DMS 273 (cell line): Measurements from ENCODE around the gene GJB6.

ENCODE experiments used
- DNase-seq: peaks from one replicate; lab custom pipeline; 2025; ENCODE audit not compliant: unreplicated experiment; lab: John Stamatoyannopoulos, UW

The GJB6 gene

DNA sequence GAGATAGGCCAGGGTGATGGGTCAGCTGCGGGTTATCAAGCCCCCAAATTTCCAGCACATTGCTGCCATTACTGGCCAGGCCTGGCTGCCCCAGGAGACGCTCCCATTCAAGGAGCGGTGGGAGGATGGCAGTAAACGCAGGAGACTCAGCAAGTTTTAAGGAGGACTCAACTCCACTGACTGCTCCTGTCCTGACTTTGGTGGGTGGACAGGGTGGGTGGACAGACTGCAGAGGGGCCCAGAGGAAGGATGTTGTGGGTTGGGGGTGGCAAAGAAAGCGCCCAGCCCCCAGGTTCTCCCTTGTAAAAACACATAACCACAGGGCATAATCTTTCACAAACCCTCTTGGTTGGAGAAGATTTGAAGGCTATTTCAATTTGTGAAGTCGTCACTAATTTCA is 4.4 kb downstream of the GJB6 start:
- DNase-seq = no peak

DNA sequence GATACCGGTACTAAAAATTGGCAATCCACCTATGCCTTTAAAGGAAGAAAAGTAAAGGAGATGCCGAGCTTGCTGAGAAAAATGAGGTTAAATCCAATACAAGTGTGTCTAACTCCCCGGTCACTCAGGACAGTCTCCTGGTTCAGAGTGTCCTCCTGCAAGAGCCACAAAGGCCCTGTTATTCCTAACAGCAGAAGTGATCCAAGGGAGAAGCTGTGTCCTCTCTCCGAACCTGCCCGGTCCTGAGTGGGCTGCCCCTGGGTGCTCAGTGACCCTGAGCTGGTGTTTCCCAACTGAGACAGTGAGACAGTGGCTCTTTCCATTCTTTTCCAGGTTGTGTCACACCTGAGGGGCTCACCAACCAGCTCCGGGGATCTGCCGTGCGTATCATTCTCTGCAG is 4.8 kb downstream of the GJB6 start:
- DNase-seq = no peak

DNA sequence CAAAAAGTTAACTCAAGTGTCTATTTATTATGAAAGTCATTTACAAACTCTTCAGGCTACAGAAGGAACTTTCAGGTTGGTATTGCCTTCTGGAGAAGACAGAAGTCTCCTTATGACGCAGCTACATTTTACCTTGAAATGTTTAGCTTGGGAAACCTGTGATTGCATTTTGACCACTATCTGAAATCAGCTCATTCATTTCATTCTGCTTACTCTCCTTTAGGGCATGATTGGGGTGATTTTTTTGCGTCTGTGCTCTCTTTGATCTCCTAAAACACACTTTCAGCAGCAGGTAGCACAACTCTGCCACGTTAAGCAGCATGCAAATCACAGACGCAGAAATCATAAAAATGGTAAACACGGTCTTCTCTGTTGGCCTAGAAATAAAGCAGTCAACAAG is 9.6 kb downstream of the GJB6 start:
- no peak for DNase-seq

DNA sequence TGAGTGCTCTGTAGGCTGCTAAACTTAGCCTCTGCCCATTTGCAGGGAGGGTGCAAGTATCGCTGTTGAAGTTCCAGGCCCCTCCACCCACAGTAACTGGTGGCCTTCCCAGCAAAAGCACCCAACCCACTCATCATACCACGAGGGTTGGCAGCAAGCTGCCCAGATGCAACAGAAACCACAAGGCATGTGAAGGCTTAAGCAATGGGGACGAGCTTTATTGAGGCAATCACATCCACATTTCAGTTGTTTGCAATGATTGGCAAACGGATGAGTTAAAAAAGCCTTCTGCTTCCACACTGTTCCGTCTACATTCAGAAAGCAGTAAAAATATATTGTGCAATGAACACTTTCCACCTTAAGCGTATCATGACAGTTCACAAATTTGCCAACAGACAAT is 10.3 kb downstream of the GJB6 start:
- no peak for DNase-seq

DNA sequence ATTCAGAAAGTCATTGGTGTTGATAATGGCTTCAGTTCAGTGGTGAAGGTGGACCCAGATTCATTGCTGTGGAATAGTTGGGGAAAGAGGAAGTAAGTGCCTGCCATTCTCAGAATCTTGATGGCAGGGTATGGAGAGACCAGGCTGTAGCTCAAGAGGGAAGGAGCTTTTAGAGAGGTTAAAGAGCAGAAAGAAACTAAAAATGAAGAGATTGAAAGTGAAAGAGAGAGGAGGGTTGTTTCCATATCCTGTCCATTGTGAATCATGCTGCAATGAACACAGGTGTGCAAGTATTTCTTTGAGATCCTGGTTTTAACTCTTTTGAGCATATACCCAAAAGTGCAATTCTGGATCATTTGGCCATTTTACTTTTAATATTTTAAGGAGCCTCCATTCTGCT is 12.5 kb downstream of the GJB6 start:
- no peak for DNase-seq

DNA sequence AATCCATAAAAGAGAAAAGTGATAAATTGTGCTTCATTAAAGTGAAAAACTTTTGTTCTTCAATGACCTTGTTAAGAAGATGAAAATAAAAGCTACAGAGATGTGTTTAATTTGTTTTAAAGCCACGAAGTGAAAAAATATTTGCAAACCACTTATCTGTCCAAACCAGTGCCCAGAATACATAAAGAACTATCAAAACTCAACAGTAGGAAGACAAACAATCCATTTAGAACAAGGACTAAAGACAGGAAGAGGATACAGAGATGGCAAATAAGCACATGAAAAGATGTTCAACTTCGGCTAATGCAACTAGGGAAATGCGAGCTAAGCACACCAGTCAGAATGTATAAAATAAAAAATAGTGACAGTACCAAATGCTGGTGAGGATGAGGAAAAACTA is 15.0 kb downstream of the GJB6 start:
- DNase-seq = no peak

DNA sequence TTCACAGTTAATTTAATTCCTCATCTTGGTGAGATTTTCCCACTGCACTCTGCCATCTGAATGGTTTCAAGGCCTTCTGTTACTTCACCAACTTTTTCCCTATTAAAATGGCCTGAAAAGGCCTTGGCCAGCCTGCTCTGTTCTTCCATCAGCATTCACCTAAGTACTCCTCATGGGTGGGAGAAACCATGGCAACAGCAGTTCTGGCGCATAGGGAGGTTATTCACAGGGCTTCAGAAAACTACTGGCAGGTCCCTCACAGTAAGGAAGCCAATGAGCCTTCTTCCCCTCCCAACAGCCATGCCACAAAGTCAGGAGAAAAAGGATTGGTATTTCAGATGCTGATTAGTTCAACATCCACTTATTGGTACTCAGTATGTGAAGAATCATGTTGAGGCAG is 22.2 kb downstream of the GJB6 start:
- no peak for DNase-seq

DNA sequence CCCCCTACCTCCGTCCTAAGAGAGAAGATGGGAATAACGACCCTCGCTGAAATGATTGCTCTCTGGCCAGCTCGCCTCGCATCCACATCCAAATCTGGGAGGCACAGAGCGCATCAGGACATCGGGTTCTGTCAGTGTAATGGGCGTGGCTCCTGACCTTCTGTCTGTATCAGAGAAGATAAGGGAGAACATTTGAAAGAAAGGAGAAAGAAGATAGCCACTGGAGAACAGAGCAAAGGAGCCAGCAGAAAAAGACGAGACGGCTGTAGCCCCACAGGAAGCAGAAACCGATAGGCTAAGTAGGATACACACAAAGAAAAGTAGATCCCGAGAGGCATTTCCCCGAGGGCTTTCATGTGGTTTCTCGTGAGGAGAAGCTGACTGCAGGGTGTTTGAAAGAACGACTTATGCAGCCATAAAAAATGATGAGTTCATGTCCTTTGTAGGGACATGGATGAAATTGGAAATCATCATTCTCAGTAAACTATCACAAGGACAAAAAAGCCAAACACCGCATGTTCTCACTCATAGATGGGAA is 25.4 kb downstream of the GJB6 start:
- no peak for DNase-seq

DNA sequence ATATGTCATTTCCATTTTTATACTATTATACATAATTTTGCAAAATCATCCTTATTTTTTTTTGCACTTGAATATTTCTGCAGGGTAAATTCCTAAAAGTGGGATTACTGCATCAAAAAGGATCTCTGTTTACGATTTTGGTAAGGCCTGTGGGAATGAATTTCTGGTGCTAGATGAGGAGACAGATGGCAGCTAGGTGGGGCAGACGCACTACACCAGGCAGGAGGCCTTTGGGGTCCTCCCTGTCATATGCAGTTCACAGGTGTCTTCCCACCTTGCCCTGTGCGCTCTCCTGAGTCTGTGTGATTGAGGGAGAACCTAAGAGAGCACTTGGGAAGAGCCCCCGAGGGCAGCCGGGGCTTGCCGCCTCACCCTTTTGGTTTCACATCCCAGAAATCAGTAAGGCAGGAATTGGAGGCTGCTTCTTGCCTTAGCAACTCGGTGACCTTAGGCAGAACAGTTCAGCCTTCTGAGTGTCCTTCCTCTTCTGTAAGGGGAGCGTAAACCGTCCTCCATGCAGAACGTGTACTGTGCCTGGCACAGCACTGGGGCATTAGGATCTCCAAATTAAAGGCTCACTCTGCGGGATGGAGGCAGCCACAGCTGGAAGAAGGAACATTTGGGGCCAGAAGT is 25.9 kb downstream of the GJB6 start:
- DNase-seq = no peak

DNA sequence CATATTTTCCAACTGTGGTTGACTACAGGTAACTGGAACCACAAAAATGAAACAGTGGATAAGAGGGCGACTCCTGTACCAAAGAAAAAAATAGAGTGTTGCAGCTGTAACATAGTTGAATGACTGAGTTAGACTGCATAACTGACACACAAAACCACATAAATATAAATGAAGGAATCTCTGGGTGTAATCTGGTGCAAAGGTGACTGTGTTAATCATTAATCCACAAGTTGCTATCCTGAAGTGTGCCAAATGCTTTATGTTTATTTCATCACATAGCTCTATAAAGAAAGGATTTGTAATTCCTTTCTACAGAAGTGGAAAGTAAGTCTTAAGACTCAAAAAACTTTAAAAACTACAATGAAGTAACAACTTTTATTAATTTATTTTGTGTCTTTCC is 33.3 kb downstream of the GJB6 start:
- DNase-seq = no peak

DNA sequence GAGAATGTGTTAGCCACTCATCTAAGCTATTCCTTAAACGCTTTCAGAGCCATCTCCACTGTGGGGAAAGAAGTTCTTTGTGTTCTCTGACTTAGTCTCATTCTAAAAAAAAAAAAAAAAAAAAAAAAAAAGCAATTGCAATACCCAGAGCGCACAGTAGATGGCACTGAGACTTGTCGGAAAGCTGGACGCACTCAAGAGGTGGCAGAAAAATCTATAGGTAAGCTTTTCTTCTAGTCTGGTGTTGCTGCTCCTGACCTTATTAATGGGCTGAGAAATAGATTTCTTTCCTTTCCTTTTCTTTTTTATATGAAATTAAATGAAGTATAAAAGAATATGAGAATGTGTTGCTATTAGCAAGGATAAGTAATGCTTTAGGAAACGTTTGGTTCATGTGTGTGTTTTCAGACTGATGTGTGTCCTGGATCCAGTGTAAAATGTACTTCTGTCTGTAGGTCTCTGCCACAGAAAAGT is 34.7 kb downstream of the GJB6 start:
- DNase-seq = peak; percentile 53

DNA sequence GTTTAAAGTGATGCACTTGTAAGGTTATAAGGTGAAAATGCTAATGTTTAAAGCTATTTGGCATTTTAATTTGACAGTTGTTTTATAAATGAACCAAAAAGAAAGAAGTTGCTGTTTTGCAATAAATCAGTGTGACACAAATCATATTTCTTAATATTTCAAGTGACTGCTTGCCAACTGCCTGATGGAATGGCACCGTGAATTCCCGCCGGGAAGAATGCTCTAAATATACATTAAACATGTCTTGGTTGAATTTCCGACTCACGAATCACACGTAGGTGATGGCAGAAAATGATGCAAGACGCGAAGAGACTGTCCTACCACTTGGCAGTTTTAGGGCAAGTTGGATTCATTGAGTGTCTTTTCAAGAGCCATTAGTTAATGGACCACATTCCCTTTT is 36.3 kb downstream of the GJB6 start:
- DNase-seq = no peak

DNA sequence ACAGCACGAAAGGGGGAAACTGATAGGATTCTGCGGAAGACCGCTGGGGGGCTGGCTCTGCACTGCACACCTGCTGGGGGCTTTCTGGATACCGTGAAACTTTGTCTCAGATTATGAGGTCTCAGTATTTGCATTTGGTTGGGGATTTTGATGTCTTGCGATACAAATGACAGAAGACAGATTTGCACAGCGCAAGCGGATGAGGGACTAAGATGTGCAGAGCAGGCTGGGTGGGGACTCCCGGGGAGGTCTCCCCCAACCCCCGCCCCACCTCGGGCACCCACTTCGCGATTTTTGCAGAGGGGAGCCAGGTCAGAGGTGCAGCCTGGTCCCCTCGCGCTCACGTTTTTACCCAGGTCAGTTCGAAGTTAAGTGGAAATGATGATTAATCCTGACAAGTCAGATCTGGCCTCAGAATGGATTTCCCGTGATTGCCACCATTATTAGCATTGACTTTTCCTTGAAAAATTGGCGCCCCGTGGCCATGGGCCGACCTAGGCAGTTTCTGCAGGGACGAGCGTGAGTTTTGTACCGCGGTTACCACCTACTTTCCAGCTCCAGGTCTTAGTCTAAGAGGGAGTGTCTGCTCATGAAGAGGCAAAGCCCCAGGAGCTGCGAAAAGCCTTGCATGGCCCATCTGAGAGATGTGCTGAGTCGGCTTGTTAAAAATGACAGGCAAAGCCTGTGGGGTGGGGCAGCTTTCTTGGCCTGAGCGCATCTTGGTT is 38.0 kb downstream of the GJB6 start:
- no peak for DNase-seq

DNA sequence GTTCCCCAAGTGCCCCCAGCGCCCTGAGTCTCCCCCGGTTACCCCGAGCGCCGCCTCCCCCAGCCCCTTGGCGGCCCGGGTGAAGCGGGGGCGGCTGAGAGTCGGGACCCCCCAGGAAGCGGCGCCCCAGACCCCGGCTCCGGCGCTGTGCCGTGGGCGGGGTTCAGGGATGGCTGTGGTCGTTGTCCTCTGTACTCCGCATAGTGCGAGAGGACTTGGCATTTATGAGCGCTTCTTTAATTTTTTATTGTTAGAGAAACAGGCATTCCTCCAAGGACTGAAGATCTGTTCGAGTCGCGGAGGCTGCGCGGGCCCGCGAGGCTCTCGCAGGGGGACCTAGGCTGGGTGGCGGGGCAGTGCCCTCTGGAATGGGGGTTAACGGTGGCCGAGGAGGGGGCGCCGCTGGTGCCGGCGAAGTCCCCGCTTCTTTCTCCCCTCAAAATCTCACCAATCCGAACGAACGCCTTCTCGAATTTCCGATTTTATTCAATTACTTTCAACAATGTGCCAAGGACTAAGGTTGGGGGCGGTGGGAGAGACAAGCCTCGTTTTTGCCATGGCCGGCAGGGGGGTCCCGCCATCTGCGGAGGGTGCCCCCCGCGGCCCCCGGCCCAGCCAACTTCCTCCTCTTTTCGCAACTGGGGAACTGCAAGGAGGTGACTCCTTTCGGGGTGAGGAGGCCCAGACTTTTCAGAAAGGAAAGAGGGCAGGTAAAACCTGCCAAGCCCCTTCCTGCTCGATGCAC is 38.8 kb downstream of the GJB6 start:
- DNase-seq = peak; percentile 7

DNA sequence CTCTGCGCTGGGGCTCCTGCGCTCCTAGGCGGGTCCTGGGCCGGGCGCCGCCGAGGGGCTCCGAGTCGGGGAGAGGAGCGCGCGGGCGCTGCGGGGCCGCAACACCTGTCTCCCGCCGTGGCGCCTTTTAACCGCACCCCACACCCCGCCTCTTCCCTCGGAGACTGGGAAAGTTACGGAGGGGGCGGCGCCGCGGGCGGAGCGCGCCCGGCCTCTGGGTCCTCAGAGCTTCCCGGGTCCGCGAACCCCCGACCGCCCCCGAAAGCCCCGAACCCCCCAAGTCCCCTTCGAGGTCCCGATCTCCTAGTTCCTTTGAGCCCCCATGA is 39.3 kb downstream of the GJB6 start, which contains the start of gene GJB2:
Gene GJB2, minus strand, starts transcription at position 103 of the 326 bp plus-strand sequence. CDS start 3,357 bp downstream, outside the sequence.
- DNase-seq = peak; percentile 15

DNA sequence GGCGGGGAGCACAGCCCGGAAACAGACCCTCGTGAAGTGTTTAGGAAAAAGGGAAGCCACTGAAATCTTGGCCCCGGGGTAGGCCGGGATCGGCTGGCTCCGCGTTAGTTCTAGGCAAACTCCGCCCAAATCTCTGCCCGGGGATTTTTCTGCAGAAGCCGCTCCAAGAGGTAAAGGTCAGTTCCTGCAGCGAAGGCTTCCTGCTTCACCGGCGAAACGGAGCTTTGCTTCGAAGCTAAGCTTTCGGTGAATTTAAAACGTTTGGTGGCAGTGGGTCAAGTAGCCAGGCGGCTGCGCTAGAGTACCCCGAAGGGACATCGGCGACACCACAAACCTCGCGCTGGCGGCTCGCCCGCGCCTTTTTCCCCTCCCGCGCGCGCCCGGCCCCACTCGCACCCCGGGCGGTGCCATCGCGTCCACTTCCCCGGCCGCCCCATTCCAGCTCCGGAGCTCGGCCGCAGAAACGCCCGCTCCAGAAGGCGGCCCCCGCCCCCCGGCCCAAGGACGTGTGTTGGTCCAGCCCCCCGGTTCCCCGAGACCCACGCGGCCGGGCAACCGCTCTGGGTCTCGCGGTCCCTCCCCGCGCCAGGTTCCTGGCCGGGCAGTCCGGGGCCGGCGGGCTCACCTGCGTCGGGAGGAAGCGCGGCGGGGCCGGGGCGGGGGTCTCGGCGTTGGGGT is 39.8 kb downstream of the GJB6 start:
- peak; percentile 31 for DNase-seq

DNA sequence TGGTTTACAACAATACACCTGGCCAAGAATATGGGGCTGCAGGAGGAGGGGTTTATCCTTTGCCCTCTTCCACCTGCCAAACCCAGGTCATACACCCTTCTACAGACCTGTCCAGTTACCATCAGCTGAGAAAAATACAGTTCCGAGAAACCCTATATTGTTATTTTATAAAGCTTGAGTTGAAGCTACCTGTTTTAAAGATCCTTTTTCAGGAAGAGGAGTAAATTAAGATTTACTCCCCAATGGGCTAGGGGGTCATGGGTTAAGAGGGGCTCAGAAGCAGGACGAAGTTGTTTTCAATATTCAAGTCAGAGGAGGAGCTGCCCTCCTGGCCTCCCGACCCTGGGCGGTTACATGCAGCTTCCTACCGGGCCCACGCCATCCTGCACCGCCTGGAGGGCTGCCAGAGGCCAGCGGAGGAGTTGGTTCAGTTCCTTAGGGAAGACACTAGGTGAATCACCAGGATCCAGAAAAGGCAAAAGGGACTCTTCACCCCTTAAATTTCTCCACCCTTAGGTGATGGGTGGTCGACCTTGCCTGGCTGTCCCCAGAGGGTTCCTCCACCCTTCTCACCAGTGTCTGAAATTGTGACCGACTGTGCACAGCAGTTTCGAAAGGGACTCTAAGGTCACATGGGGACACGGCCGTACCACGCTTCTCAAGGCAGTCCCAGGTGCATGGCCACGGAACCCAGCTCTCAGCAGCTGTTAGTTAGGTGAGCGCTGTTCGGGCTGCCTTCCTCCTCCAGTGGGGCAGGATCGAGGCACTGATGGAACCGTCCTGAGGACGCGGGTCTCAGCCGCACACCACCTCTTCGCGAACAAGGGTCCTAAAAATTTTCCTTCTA is 40.6 kb downstream of the GJB6 start:
- DNase-seq = no peak

DNA sequence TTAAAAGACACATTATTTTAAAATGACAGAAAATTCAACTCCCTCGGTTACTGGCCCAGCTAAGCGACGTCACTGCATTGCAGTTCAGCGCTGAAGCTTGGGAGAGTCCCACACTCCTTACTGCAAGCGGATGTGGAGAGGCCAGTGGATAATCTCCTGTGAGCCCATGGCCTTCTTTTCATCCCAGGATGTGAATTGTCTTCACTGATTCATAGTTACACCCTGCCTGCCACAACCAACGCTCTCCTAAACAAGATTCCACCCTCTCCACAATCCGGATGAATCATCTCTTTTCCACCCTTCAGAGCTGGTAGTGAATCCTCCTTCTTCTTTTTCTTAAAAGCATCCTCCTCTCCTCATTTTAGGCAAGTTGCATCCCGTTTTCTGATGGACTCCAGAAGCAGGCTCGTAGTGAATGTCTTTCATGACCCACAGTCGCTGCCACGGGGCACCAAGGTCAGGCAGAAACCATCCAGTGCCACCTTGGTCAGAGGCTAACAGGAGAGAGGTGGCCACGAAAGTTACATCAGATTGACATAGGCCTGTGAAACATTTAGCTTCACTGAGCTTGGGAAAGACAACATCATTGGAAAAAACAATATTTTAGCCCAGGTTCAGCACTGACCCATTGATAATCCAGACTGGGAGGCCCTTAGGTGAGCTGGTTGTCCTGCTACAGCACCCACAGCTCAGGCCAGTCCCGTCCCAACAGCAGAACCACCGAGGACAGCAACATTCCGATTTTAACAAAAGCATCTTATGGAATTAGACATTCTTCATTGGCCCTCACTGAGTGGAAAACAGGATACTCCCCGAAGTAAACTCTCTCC is 41.4 kb downstream of the GJB6 start:
- DNase-seq = no peak

DNA sequence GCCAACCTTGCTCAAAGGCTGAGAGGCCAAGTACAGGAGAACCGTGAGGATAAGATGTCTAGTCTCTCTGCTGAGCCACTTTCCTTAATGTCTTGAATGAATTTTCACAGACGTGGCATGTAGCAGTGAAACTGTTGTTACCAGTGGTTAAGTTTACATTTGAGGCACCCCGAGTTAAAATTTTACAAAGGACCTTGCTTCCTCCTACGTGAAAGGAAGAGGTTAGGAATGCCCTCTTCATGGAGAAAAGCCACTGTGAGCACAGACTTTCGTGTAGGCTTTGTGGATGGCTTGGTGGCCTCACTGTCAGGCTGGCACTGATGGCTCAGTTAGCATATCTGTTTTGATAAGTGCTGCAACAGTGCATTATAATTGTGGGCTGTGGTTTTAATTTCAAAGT is 42.0 kb downstream of the GJB6 start:
- no peak for DNase-seq
